ENCODE data around the gene EEA1.

Gene EEA1

DNA sequence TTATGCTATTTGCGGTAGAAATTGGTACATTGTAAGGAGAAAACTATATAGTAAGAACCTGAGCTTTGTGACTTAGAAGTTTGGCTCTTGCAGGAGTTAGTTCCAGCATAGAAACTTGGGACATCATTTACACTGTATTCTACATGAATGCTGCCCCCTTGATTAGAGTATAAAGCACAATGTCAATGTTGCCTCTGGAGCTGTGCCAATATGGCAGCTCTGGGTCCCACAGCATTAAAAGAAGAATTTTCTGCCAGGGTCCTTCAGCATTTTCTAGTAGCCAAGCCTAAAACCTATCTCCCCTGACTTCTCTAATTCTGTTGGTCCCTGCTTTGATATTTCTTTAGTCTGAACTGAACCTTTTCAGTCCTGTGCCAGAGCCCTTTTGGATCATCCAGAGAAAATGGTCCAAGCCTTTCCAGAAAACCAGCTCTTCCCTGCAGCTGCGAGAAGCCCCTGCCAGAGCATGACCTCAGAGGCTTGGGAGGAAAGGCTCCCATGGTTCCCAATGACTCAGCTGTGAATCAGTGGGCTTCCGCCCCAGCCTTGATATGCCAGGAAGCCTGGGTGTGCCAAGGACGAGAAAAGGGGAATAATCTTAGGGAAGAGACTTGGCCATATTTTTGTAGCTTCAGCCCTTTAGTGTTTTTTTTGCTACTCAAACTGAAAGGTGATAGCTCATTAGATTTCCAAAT, 183.1 kb downstream of the EEA1 start:
- DNase-seq: no peak

DNA sequence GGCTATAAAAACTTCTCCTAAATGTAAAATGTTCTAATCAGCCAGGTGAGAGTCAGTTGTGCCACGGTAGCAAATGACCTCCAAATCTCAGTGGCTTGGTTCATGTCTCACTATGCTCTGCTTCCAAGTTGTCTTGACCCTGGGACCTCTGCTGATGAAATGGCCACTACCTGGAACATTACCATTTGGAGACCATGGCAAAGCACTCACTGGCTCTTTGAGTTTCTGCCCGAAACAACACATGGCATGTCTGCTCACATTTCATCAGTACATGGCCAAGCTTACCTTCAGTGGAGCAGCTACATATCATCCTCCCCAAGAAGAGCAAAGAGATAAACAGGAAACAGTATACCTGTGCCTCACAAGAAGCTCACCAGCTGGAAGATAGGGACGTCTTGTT, 186.1 kb downstream of the EEA1 start:
- DNase-seq: no peak

DNA sequence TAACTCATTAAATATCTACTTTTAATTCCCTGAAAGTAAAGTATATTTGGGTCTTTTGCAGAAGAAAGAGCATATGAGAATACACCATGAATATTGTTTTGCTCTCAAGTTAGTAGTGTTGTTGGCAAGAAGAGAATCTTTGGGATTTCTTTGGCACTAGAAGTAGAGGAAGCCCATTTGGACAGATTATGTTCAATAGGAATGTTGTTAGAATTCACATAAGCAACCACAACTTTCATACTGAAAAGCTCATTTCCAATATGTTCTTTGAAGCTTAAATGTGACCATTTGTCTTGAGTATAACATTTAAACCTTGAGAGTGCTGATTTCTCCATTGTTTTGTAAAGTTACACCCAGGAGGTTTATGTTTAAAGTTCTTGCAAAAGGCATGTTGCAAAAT, 188.7 kb downstream of the EEA1 start:
- no peak for DNase-seq

DNA sequence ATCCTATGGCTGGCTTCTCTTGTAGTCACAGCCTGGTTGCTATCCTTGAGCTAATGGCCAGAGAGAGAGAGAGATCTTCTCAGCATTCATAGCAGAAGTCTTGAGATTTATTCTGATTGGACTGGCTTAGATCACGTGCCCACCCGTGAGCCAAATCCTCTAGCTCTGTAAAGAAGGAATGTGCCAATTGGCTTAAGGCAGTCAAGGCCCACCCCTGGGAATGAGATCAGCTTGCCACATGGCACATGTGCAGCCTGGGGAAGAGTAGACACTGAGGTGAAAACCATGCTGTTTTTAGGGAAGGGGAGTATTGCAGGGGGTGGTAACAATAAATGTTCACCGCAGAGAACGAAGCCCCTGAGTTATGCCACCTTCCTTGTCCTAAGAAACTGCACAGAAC, 190.0 kb downstream of the EEA1 start:
- no peak for DNase-seq

DNA sequence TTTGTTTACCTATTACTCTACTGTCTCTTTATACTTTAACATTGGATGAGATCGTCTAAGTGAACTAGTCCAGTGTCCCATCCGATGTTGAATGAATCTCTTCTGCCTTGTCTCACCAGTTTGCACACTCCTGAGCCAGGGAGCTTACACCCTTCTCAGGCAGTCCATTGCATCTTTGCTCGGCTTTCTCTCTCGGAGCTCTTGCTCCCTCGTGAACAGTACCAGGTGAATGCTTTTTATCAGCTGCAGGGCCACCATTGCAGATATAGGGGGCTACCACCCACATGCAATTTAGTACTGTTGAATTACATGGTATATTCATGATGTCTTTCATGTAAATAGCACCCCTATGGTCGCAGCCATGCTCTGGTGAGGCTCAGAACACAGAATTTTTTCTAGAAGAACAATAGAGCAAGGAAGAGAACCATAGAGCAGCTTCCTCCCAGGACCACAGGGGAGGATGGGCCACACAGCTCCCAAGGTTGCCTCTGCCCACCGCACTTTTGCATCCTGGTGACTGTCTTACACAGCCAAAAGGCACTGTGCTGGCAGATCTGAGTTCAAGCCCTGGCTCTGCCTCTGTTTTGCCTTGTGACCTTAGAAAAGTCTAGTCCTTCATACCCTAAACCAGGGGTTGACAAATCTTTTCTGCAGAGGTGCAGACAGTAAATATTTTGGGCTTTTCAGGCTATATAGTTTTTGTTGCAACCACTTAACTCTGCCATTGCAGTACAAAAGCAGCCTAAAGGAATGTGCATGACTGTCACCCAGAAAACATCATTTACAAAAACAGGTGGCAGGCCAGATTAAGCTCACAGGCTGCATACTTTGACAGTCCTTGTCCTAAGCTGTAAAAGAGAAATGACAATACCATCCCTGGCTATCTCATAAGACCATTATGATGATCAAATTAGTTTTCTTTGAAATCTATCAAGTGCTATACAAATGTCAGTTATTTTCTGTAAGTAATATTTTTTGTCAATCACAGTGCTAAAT, 190.9 kb downstream of the EEA1 start:
- no peak for DNase-seq

DNA sequence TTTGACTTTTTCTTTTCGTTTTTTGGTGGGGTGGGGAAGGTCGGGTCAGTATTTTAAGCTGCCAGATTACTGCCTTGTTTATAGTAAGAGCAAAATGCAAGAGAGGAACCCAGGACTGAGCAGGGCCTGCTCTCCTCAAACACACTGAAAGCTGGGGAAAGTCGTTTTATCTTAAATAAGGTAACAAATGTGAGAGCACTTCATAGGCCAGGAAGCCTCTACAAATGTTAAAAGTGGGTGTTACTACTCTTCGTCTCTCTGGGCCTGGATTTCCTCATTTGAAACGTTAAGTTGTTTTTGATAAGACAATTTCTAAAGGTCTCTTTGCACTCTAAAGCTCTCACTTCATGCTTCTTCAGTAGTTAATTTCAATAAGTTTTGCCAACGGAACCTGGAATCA, 192.5 kb downstream of the EEA1 start:
- DNase-seq: no peak

DNA sequence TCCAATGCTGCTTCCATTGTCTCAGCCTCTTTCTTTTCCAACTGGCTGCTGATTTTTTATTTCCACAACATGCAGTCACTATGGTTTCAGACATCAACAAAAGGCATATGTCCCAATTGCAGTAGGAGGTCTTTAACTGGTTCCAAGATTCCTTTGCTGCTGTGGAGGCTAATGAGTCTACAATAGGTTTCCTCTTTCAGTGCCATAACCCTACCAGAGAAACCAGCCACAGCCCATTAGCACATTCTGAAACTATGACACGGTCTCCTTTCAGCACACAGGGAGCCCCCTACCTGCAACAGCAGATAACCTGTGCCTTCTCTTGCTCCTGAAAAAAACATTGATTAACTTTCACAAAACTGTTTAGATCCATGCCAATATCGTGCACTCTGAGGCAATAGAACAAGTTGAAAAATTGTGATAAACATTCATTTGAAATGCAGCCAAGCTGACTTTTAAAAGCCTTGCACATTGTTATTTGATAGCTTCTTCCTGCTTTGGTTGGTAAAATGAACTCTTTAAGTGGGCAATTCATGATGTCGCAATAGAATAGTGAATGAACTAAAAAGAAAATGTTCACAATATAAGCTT, 193.9 kb downstream of the EEA1 start:
- no peak for DNase-seq

DNA sequence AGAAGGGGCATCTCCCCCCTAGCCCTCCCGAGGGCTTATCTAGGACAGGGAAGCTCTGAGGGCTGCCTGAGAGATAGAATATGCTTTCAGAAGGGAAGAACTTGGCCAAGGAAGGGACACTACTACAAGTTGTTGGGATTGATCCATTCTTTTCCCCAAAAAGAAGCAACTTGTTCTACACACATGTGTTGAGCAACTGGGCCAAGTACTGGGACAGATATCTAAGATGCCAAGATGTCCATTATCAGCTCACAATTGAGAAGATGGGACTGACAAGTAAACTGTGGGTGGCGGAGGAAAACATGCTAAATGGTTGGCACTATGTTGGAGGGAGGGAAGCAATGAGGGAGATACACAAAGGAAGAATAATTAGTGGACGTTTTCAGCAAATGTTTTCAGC, 195.4 kb downstream of the EEA1 start:
- DNase-seq: no peak

DNA sequence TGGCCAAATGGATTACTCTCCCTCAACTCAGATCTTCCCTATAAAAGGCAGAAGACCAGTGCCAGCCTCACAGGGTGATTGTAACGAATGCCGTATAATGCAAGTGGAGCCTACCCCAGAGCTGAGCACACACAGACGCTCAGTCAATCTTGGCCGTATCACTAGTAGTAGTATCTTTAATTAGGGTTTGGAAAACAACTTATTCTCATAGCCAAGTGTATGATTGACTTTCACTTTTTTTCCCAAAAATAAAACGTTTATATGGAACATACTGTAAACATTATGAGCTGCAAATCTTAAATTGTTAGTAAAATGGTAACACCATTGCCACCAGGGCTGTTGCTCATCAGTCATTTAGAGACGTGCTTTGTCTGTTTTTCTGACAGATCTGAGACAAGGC, 195.9 kb downstream of the EEA1 start:
- no peak for DNase-seq

DNA sequence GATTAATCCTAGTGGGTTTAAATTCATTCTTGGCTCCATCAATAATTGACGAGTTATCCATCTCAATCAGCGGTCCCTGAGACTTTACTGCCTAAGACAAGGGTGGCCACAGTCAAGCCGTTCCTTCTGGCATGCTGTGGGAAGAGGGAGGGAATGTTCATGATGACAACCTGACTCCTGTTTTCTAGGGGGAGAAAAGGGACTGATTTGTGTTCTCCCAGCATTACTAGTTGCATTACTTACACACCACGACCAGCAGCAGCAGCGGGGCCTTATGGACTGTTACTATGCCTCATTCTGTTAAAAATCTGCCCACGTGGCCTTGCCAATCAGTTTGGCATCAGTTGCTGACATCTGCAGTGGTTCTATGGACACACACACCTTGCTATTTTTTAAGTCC, 196.4 kb downstream of the EEA1 start:
- DNase-seq: no peak

DNA sequence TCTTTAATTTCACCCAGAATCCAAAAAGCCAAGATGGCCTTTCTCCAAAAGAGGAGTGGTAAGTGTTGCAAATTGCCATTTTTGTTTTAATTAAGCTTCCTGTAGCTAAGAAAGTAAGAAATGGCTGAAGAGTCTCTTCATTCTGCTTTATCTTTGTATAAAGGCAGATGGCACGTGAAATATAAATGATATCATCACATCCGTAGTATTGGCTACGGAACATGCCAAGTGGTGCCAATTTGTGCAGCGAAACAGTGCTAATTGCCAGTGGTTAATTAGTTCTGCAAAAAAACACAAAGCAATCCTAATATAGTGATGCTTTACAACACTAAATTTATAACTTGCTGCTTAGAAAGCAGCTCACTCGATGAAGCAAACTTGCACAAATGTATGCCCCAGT, 196.9 kb downstream of the EEA1 start:
- DNase-seq: no peak

DNA sequence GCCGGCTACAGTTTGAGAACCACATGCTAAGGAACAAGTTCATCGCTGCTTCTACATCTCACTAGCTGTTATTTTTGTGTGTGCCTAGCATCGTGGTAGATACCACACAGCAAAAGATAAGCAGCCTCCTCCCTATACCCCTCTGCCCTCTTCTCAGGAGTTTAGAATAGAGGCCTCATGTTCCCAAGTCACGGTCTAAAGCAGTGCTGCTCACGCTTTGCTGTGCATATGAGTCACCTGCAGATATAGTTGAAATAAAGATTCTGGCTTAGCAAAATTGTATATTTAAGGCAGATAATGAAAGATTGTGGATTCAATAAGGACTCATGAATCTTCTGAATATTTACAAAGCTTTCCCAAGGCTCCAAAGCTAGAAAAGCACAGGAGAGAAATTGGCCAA, 198.3 kb downstream of the EEA1 start:
- no peak for DNase-seq

DNA sequence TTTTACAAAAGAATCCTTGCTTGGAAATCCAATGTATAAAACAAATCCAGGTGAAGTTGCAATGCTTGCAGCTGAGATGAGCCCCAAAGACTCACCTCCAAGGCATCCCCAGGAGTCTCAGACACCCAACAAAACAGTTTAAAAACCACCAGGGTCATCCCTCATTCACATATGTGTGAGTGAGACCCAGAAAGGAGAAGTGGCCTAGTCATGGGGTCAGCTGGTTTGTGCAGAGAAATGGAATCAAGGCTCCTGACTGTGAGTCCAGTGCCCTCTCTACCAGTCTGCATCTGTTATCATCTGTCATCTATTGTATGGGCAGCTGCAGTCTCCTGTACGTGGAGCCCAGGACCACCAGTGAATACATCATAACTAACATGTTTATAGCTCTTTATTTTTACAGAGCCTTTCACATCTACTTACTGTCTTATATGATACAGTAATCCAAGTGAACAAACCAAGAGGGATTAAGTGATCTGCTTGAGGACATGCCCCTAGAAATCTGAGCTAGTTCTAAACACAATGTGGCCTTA, 199.3 kb downstream of the EEA1 start:
- no peak for DNase-seq

DNA sequence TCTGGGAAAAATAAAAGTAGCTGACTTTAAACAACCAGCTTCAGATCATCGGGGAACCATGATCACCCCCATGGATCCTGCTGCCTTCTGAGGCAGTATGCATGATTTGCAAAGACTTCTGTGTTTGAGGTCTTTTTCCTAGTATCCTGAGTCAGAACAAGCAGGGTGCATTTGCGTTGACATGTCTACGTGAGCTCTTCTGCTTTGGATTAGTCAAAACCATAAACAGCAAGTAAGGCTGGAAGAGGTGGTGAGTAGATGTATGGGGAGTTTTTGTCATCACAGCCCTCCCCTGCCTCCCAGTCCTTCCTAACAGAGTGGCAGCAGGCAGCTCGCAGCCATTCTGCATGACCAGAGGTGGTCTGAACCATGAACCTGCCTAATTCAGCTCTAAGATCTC, 202.2 kb downstream of the EEA1 start:
- DNase-seq: no peak

DNA sequence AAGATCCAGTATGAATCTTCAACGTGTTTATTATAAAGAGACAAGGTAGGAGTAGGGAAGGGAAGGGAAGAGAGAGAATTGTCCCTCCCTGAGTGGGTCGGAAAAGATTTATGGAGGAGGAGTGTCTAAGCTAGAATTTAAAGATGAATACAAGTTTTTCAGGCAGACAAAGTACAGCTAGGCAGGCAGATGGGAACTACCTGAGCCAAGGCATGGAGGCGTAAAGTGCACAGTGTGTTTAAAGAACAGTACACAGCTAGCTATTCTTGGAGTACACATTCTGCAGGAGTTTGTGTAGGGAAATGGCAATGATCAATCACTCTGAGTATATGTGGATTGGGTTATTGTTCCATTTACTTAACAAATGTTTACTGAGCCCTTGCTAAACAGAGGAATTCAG, 206.2 kb downstream of the EEA1 start:
- no peak for DNase-seq

DNA sequence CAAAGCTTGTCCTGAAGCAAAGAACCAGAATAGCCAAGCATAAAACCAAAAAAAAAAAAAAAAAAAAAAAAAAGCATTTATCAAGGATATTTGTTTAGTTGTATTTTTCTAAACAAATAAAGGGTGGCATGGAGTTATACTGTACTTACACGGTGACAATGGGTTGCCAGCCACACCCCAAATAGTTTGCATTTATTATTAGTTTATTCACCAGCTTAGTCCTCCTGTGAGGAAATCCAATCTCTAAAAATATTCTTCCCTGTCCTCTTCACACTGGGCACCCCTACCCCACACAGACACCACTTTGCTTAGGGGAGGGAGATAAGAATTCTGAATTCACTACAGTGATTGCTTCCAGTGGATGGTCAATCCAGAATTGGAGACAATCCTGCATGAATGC, 207.4 kb downstream of the EEA1 start:
- no peak for DNase-seq

DNA sequence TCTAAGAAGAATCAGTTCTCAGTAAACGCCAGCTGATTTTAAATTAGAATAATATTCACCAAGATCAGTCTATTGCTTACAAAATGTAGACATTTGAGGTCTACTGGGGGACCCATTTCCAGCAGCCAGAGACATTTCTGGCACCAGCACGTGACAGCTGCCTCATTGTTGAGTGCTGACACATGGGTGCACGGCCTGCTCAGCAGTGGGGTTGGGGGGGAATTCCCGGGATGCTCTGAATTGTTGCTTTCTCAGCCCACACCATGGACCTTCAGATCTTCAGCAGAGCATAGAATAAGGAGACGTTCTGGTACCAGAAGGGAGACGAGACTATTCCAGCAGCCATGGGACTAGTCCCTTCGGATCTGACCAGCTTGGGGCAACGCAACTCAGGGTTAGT, 208.0 kb downstream of the EEA1 start:
- no peak for DNase-seq

All from stimulated activated CD4-positive, alpha-beta T cell treated with anti-CD3 and anti-CD28 coated beads, Interleukin-2, amount 100 ng/mL, for 48 hours (primary cell).